NCI-H2227 (cell line): ENCODE measurements around the gene MIEF1.
"Not testable (repeated sequence)": the region's sequence is repeated elsewhere in the genome, so short reads cannot be mapped to it uniquely, and the experiment has no call there.

Experiments used
- DNase-seq: peaks from one replicate; lab custom pipeline; 2025; ENCODE audit not compliant: unreplicated experiment; lab: John Stamatoyannopoulos, UW

MIEF1 gene

DNA sequence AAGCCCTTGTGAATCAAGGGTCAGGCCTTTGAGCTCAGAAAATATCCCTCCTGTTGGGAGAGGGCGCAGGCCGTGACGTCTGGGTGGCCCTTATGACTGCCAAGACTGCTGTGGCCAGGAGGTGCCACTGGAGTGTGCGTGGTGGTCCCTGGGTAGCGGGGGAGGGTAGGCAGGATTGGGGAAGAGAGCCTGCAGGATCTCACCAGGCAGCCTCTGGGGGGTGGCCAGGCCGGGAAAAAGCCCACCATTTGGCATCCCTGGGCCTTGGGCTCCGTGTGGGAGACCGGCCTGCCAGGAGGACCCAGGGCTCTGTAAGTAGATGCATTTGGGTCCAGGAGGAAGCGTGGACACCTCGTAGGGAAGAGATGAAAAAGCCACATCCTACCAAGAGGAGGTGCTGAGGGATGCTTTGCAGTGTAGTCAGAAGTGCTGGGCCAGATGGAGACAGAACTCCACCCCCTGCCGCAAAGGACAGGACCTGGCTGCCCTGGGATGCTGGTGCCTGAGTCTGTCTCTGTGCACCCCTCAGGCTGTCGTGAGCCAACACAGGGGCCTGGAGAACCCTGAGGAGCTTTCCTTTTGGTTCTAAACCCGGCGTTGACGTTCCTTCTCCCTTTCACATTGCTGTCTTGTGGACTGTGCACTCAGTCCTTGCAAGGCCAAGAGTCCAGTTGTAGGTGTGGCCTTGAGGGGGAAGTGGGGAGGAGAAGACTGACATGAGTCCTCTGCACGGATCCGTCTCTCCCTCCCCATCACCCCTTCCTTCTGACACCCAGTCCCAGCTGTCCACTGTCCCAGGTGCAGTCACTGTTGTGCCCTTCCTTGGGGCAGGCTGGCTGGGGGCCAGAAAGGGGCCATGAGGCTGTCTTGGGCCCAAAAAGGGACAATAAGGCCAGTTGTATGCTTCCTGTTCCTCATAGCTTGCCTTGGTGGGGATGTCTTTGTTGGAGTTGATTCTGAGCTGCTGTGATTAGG is 12.7 kb upstream of the MIEF1 start:
- no peak for DNase-seq

DNA sequence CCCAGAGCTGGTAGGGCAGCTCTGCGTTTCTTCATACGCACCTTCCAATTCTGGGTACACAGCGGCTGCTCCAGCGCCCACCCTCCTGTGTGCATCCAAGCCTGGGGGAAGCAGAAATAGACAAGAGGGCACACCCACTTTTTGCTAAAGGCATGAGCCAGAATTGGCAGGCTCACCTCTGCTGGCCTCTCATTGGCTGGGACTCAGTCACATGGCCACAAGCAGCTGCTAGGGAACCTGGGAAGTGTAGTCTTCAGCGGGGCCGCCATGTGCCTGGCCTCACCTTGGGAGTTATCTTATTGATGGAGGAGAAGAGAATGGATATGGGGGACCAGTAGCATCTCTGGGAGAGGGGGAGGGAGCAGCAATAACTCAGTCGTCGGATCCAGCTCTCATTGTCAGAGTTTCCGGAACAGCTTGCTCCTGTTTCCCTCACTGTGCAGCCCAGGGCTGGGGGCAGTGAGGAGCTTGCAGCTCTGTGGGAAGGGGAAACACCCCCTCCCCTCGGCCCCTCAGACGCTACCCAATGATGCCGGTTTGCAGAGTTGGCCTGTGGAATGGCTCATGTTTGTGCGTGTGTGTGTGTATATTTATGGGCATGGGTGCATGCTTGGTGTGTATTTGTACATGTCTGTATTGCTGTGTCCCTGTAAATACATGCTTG is 11.8 kb upstream of the MIEF1 start:
- DNase-seq = peak; percentile 78

DNA sequence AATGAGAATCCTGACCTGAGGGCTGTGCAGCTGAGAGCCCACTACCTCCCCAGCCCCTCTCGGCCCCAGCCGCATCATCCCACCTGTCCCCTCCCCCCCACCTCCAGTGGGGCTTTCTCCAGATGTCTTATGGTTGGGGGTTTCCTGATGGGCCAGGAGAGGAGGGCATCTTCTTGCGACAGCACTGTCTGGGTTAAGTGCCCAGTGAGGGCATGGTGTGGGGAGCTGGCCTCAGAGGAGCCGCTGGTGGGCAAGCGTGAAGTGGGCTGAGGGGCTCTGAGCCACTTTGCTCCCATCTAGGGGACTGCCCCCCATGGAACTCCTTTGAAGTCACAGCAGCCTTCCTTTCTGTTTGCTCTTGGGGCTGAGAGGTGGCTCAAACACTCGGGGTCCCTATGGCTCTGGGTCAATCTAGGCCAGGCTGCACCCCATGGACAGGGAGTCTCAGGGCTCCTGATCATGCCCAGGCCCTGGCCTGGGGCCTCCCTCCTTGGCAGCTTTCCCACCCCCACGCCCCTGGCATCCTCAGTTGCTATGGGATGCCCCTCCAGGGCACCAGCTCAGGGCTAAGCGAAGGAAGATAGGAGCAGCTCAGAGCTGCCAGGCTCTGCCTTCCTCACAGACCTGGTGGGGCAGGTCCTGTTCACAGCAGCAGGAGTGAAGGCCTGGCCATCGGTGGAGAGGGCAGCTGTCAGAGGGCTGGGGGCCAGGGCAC is 11.0 kb upstream of the MIEF1 start:
- no peak for DNase-seq

- DNase-seq = no peak
These were observed 10.4 kb upstream of the MIEF1 start for GRCh38 chr22:39491696-39492095.

GRCh38 chr22:39492186-39492585 is 9.9 kb upstream of the MIEF1 start:
- DNase-seq = no peak

- no peak for DNase-seq
These were observed 8.3 kb upstream of the MIEF1 start for GRCh38 chr22:39493759-39494158.

DNA sequence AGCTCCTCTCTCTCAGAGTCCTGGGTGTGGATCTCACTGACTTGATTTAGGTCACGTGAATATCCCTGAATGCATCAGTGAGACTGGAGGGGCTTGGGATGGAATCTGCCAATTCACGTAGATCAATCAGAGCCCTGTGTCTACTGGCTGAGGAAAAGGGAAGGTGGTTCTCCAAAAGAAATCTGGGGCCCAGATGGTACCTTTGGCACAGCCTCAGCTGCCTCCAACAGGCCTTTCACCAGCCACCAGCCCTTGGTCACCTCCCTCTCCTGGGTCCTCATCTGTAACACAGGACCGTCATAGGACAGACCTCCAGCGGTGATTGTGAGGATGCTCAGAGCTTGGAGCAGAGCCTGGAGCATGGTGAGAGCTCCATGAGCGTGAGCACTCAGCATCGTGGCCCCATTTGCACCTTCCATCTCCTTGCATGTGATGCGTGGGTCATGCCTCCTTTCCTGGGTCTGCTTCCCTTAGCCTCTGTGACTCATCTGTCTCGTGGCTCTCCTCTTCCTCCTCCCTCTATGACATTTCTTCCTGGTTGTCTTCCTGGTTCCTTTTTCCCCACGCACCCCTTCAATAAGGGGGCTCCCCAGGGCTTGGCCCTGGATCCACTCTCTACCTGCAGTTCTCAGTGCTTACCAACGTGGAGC is 7.5 kb upstream of the MIEF1 start:
- DNase-seq = no peak

GRCh38 chr22:39496131-39496838 is 5.8 kb upstream of the MIEF1 start:
- peak; percentile 69 for DNase-seq

DNA sequence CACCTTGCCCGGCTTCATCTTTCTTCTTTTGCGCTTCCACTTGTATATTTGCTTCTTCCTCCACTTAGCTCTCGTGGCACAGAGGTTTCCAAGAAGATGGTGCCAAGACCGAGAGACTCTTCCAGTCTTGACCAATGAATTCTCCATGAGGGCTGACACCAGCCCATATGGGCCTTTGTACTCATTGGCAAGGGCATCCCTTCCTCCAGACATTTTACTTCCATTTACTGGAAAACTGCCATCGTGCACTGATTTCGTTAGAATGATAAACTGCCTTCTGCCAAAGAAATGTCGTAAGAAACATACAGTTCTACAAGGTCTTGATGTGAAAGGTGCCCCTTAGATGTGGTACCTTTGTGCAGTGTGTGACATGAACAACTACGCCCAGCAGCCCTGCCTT is 4.7 kb upstream of the MIEF1 start:
- no peak for DNase-seq

GRCh38 chr22:39498368-39498767 is 3.7 kb upstream of the MIEF1 start:
- peak; percentile 52 for DNase-seq

DNA sequence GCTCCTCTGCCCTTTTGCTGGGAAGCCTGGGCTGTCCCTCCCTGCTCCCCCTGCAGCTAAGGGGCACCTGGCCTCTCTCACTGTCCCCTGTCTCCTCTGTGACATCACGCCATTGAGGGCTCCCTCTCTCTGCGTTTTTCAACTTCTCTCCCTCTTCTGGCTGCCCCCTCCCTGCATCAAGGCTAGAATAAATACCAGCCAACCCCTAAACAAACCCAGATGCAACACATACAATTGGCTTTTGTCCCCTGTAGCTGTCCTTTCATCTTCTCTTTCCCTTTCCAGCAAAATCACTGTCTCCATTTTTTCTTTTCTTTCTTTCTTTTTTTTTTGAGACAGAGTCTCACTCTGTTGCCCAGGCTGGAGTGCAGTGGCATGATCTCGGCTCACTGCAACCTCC is 3.3 kb upstream of the MIEF1 start:
- no peak for DNase-seq

- DNase-seq = no peak
These were observed 2.0 kb upstream of the MIEF1 start for GRCh38 chr22:39500101-39500500.

DNA sequence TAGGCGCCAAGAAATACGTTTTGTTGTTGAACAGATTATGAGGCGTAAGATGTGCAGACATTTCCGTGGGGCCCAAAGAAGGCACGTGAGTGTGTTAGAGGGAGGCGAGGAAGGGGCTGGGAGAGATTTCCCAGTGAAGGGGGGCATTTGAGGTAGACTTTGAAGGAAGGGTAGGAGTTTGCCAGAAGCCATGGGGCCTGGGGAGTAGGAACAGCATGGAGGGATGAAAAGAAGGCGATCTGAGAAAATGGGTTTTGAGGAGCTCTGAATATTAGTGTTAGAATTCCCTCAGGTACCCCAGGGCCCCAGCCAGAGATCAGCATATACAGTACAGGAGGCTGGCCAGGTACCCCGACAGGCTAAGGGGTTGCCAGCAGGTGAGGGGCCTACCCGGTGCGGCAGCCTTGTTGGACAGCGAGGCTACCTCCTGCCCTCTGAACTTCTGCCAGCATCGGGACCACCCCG is 414 bp upstream of the MIEF1 start:
- DNase-seq = no peak

DNA sequence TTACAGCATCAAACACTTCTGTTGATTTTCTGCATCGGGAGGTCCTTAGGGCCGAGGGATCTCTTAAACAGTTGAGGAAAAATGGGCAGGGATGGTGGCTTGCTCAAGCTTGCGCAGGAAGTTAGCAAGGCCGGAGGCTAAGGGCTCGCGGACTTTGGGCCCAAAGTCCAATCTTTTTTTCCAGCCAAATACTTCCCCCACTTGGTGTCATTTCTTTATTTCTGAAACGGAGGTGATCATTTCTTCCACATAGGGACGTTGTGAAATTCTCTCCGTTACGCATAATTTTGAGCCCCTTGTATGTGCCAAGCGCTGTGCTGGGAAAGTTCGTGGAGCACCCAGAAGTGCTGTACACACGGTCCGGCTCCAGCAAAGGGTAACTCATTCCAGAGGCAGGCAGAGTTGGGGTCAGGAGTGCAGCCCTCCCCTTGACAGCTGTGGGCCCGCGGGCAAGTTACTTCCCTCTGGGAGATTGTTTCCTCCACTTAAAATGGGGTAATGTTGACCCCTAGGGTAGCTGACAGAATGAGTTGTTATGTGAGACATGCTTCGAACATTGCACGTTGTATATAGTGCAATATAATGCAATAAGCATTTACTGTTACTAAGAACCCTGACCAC is 809 bp downstream of the MIEF1 start:
- no peak for DNase-seq

- DNase-seq = peak; percentile 9
These were observed 1.5 kb downstream of the MIEF1 start for GRCh38 chr22:39503630-39504029.

DNA sequence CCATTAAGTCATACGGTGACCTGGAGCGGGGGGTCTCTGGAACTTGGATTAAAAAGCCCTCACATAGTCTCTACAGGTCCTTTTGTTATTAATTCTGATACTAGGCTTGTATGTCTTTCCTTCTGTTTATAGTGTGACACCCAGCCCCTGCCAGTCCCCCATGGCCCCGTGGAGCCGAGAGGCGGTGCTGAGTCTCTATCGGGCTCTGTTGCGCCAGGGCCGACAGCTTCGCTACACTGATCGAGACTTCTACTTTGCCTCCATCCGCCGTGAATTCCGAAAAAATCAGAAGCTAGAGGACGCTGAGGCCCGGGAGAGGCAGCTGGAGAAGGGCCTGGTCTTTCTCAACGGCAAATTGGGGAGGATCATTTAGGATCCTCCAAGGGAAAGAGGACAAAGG is 2.0 kb downstream of the MIEF1 start:
- DNase-seq = no peak

DNA sequence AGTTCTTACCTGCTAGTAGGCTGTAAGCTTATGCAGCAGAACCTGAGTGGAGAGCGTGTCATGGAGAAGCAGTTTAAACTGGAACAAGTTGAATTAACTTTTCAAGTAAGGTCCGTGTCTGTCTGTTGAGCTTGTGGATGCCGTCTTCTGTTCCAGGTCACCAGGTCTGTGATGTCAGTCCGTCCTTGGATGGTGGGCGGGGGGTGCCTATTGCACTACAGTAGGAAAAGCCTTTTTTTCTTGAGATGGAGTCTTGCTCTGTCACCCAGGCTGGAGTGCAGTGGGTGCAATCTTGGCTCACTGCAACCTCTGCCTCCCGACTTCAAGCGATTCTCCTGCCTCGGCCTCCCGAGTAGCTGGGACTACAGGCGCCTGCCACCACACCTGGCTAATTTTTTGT is 4.9 kb downstream of the MIEF1 start:
- DNase-seq = not testable (repeated sequence)

- no peak for DNase-seq
These were observed 6.3 kb downstream of the MIEF1 start for GRCh38 chr22:39508393-39508792.

DNA sequence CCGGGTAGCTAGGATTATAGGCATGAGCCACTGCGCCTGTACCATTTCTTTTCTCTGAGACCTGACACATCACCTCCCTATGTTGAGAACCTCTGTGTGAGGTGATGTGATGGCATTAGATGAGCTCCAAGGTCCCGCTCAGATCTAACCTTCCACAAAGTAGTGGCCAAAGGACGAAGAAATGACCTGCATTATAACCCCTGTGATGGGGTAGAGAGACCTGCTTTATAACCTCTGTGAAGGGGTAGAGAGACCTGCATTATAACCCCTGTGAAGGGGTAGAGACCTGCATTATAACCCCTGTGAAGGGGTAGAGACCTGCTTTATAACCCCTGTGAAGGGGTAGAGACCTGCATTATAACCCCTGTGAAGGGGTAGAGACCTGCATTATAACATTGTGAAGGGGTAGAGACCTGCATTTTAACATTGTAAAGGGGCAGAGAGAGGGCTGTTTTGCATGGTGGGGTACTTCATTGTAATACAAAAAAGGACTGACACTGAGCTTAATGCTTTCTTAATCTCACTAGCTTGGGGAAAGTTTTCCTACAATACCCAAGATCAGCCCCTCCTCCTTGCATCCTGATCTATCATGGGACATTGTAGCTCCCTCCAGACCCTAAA is 8.5 kb downstream of the MIEF1 start:
- DNase-seq = no peak

DNA sequence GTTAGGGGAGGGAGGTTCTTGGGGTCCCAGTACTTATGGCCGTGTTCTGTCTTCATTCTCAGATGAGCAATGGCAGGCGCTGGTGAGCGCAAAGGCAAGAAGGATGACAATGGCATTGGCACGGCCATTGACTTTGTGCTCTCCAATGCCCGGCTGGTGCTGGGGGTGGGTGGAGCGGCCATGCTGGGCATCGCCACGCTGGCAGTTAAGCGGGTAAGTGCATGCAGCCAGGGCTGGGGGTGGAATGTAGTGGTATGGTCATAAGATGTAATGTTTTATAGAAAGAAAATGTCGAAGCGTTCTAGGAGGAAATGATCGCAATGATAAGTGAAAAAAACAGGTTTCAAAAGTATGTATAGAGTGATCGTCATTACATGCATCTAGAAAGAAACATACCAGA is 9.1 kb downstream of the MIEF1 start:
- no peak for DNase-seq
